Hematopoietic multipotent progenitor cell treated with erythropoietin and hydrocortisone succinate and interleukin-3 and kit ligand, for 6 days (in vitro differentiated cells): ENCODE measurements around the gene SPARC.
"Not testable (repeated sequence)": the region's sequence is repeated elsewhere in the genome, so short reads cannot be mapped to it uniquely, and the experiment has no call there.

ENCODE experiments used
- DNase-seq: peaks from one replicate; pipeline ENCODE4 v3.0.0-alpha.2; 2015

The SPARC gene

GRCh38 chr5:151686674-151687407 is at the start of gene SPARC:
Gene SPARC, minus strand, starts transcription at chr5:151686915. Its CDS starts 10,727 bp downstream, at chr5:151676188.
- peak; percentile 40 for DNase-seq

GRCh38 chr5:151735646-151736045 is 48.9 kb upstream of the SPARC start:
- no peak for DNase-seq

GRCh38 chr5:151734064-151734408 is 47.3 kb upstream of the SPARC start:
- DNase-seq, result no peak

- DNase-seq, result no peak
Measured at GRCh38 chr5:151733358-151734063, 46.8 kb upstream of the SPARC start.

- no peak for DNase-seq
Measured at GRCh38 chr5:151730381-151730780, 43.7 kb upstream of the SPARC start.

GRCh38 chr5:151729597-151729996 is 42.9 kb upstream of the SPARC start:
- not testable (repeated sequence) for DNase-seq

GRCh38 chr5:151724360-151724759 is 37.6 kb upstream of the SPARC start:
- no peak for DNase-seq

- no peak for DNase-seq
Measured at GRCh38 chr5:151722546-151722945, 35.8 kb upstream of the SPARC start.

- no peak for DNase-seq
Measured at GRCh38 chr5:151721812-151722391, 35.2 kb upstream of the SPARC start.

- DNase-seq, result no peak
Measured at GRCh38 chr5:151721087-151721646, 34.5 kb upstream of the SPARC start.

- no peak for DNase-seq
Measured at GRCh38 chr5:151720215-151720614, 33.5 kb upstream of the SPARC start.

- peak; percentile 72 for DNase-seq
Measured at GRCh38 chr5:151719228-151720000, 32.7 kb upstream of the SPARC start.

- no peak for DNase-seq
Measured at GRCh38 chr5:151718646-151719045, 31.9 kb upstream of the SPARC start.

GRCh38 chr5:151718153-151718552 is 31.4 kb upstream of the SPARC start:
- DNase-seq, result no peak

- no peak for DNase-seq
Measured at GRCh38 chr5:151717416-151717815, 30.7 kb upstream of the SPARC start.

GRCh38 chr5:151709109-151709735 is 22.5 kb upstream of the SPARC start:
- DNase-seq, result no peak

GRCh38 chr5:151708126-151708525 is 21.4 kb upstream of the SPARC start:
- no peak for DNase-seq

- no peak for DNase-seq
Measured at GRCh38 chr5:151707567-151707966, 20.9 kb upstream of the SPARC start.

GRCh38 chr5:151706906-151707305 is 20.2 kb upstream of the SPARC start:
- DNase-seq, result no peak

GRCh38 chr5:151703780-151704179 is 17.1 kb upstream of the SPARC start:
- DNase-seq, result no peak

- no peak for DNase-seq
Measured at GRCh38 chr5:151703227-151703626, 16.5 kb upstream of the SPARC start.

- no peak for DNase-seq
Measured at GRCh38 chr5:151700820-151701219, 14.1 kb upstream of the SPARC start.

GRCh38 chr5:151700296-151700695 is 13.6 kb upstream of the SPARC start:
- no peak for DNase-seq
